GM20000 (cell line): ENCODE data around the gene MBNL2.

ENCODE experiments used
- DNase-seq: peaks from one replicate; pipeline ENCODE4 v3.0.0; 2012; ENCODE audit warnings: low spot score
- TF ChIP-seq, protein P1 (sequence below): IDR thresholded peaks from 2 replicates; pipeline ENCODE4 v1.5.1; 2012; ENCODE audit warnings: mild to moderate bottlenecking, control low read depth; ENCODE audit errors: extremely low read depth, missing control alignments

Gene MBNL2

DNA sequence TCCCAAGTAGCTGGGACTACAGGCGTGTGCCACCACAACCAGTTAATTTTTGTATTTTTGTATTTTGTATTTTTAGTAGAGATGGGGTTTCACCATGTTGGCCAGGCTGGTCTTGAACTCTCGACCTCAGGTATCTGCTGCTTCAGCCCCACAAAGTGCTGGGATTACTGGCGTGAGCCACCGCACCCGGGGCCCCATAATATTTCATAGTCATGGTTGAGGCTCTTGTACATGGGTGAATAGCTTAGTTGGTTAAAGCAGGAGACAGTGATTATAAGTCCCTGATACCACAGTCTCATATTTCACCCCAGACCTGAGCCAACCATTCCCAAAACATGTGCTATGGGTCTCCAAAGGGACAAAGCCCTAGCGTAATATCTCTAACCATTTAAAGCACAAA is 26.1 kb downstream of the MBNL2 start:
- DNase-seq: no peak
- TF ChIP-seq, protein P1, sequence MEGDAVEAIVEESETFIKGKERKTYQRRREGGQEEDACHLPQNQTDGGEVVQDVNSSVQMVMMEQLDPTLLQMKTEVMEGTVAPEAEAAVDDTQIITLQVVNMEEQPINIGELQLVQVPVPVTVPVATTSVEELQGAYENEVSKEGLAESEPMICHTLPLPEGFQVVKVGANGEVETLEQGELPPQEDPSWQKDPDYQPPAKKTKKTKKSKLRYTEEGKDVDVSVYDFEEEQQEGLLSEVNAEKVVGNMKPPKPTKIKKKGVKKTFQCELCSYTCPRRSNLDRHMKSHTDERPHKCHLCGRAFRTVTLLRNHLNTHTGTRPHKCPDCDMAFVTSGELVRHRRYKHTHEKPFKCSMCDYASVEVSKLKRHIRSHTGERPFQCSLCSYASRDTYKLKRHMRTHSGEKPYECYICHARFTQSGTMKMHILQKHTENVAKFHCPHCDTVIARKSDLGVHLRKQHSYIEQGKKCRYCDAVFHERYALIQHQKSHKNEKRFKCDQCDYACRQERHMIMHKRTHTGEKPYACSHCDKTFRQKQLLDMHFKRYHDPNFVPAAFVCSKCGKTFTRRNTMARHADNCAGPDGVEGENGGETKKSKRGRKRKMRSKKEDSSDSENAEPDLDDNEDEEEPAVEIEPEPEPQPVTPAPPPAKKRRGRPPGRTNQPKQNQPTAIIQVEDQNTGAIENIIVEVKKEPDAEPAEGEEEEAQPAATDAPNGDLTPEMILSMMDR: no peak

DNA sequence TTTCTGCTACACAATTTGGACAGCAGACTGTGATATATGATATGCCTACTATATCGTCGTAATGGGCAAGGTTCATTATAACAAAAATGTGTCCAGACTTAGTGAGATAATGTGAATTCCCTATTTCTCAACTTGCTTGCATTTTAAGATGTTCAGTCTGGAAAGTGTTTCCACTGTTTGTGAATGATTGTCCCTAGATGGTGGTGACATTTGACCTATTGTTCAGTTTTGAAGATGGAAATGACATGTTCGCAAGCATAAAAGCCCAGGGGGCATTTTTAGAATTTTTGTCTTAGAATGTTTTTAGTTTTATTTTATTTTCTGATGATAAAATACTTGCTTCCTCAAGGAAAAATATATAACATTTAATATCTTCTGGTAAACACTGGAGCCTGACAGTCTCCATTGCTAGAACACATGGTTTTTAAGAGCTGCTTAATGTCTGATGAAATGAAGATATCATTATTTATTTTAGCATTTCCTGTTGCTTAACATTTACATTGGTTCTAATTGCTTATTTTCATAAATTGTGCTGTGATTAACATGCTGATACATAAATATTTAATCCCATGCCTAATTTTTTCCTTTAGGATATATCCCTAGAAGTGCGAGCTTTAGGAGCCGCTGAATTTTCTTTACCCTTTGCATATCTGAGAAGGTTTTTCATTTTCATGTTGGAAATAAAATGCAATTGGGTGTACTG is 27.1 kb downstream of the MBNL2 start:
- TF ChIP-seq, protein P1: no peak

DNA sequence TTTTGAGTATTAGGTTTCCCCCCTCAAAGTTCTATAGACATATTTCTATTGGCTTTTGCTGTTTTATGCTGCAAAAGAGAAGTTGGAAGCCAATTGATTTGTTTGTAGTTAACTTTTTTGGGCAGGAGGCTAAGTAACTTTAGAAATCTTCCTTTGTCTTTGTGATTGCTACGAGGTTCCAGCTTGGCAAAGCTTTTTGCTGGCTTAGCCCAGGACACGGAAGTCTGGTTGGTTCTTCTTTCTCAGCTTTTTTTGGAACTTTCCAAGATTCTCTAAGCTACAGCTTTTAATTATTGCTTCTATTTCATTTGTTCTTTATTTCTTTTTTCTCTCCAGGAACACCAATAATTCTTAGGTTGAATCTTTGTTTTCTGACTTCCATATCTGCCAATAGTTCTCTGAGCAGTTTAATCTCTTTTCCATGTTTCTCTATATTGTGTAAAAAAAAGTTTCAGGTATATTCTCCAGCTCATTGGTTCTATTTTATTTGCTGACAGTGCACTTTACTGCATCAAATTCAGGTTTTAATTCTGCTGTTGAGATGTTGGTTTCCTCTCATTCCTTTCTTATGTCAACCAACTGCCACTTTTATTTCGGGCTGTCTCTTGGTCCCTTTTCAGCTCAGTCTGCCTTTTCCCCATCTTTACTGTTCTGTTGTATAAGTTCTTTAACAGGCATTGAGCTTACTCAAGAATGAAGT is 27.8 kb downstream of the MBNL2 start:
- DNase-seq: no peak
- TF ChIP-seq, protein P1: no peak

More for the DNA sequence above, 27.1 kb downstream of the MBNL2 start:
- no peak for DNase-seq

DNA sequence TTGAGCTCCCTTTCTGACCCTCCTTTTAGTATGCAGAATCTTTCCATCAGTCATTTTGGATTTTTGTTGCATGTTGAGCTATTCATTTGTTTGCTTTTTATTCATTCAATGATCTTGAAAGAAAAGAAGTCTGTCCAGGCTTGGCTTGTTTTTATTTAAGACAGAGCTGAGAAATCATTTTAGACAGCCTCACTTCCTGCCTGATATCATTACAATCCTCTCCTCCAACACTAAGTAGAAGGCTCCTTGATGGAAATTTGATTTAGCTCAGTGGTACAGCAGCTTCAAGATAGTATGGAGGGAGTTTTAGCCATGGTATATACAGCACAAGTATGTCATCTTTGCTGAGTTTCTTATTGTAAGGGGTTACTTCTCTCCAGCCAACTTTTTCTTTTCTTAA is 28.4 kb downstream of the MBNL2 start:
- no peak for DNase-seq
- TF ChIP-seq, protein P1: no peak

DNA sequence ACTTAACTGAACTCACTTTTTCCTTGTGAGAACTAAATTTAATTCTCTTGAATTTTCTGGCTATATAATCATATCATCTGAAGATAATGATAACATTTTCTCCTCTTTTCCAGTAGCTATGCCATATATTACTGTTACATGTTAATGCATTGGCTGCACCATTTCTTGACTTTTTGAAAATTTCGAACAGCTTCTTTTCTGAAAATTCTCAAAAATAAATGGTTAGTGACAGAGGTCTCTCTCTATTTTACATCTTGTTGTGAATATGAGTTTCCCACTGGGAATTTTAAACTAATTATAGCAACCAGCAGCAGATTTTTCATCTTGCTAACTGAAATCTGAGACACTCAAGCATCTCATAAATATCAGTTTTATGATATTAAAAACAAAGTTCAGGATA is 30.6 kb downstream of the MBNL2 start:
- TF ChIP-seq, protein P1: no peak
- DNase-seq: no peak

DNA sequence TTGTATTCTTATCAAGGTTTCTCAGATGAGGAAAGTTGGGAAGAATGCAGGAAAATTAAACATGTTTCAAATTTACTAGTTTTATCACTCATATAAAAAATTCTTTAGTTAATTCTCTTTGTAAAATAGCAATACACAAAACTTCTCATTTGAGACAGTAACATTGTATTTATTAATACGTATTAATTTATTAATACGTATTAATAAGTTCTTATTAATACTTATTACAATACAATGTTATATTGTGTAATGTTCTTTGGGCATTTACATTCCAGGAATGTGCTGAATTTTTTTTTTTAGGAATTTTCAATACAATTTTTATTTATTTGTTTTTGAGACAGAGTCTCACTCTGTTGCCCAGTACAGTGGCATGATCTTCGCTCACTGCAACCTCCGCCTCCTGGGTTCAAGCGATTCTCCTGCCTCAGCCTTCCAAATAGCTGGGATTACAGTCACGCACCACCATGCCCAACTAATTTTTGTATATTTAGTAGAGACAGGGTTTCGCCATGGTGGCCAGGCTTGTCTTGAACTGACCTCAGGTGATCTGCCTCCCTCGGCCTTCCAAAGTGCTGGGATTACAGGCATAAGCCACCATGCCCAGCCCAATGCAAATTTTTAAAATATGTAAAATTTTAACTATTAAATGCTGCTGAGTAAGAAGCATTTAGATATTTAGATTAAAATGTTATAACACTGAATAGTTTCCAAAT is 31.6 kb downstream of the MBNL2 start:
- TF ChIP-seq, protein P1: no peak
- DNase-seq: no peak

DNA sequence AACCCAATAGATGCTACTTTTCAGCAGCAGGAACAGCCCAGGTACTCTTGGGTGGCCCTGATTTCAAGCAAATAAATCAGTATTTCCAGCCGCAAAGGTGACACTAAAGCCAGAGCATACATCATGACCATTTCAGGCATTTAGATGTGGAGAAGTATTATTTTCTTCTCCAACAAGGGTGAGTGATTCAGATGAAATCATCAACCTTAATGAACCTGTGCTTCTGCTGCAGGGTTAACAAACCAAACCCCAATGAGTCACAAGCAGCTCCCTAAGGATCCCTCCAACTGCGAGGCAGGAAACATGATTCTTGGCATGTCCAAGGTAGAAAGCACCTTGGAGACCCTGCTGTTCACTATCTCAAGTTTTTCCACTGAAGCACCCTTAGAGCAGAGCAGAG is 32.7 kb downstream of the MBNL2 start:
- TF ChIP-seq, protein P1: no peak
- no peak for DNase-seq
